H1 (cell line): ENCODE data around the gene TRMT2B. TPM values are rescaled to one million over a fixed set of nuclear protein-coding genes. Genes with fewer than 3 reads are reported as not detected.

Source experiments
- GTF2F1 ChIP-seq: IDR thresholded peaks from 2 replicates; pipeline ENCODE4 v1.6.1; 2012; ENCODE audit warnings: low read depth, low read length, improper control_type of control experiment, borderline replicate concordance
- RAD21 ChIP-seq, 2 experiments: IDR thresholded peaks in 1 of 2; conservative IDR thresholded peaks in 1 of 2; 2 replicates each; pipeline ENCODE4 v1.6.1; 2011; ENCODE audit warnings: low read depth in 2 of 2, low read length in 2 of 2, improper control_type of control experiment in 1 of 2, inconsistent platforms in 1 of 2, mild to moderate bottlenecking in 1 of 2, moderate library complexity in 1 of 2
- SIN3A ChIP-seq, 2 experiments: IDR thresholded peaks in 1 of 2; conservative IDR thresholded peaks in 1 of 2; 2 replicates each; pipeline ENCODE4 v1.6.1; 2011 to 2012; ENCODE audit warnings: low read length in 2 of 2, improper control_type of control experiment in 1 of 2, low read depth in 1 of 2, mild to moderate bottlenecking in 1 of 2
- SUZ12 ChIP-seq: fragments of 200-600 bp; sonication (generic); IDR thresholded peaks from 2 replicates; pipeline ENCODE4 v1.6.1; 2012; ENCODE audit warnings: mild to moderate bottlenecking, inconsistent platforms, low read length, moderate library complexity, mixed read lengths
- YY1 ChIP-seq: IDR thresholded peaks from 2 replicates; pipeline ENCODE4 v1.6.1; 2011; ENCODE audit warnings: low read depth, mild to moderate bottlenecking, low read length
- polyA plus RNA-seq, 7 experiments: library from polyadenylated mRNA; depleted of rRNA in 3 of 7; stranded (reverse) in 5 of 7; unstranded in 2 of 7; fragments of >200 nt in 5 of 7; fragments of 200-250 nt in 2 of 7; gene quantifications; 1 replicate in 5 of 7; 2 replicates in 1 of 7; 4 replicates in 1 of 7; pipeline versions ENCODE4 v1.2.1 to v1.2.3, GENCODE V29; 2011 to 2013; ENCODE audit warnings: missing spikeins in 2 of 7, mixed read lengths in 2 of 7
- total RNA-seq: library from RNA; stranded (reverse); fragmentation: NEBNext Ultra II Directional; extraction: Animal tissue kit (Norgen Biotek cat#: 25700); gene quantifications from 2 replicates; pipeline ENCODE4 v1.2.1, GENCODE V29; 2021
- TF ChIP-seq, protein P1 (sequence below), 3 experiments: IDR thresholded peaks; 1 replicate in 2 of 3; 2 replicates in 1 of 3; pipeline versions ENCODE4 v1.5.1 to v1.6.1; 2011; ENCODE audit warnings: low read length in 3 of 3, mild to moderate bottlenecking in 3 of 3, inconsistent platforms in 2 of 3, low read depth in 1 of 3, moderate library complexity in 1 of 3; ENCODE audit not compliant: insufficient read depth in 1 of 3; ENCODE audit errors: control extremely low read depth in 1 of 3

Gene TRMT2B
- total and polyA plus RNA-seq, 2 of the 8 experiments (the other 6 are each of a cell fraction or from before 2014, with no cell fraction given): 12.1 to 12.4 TPM

DNA sequence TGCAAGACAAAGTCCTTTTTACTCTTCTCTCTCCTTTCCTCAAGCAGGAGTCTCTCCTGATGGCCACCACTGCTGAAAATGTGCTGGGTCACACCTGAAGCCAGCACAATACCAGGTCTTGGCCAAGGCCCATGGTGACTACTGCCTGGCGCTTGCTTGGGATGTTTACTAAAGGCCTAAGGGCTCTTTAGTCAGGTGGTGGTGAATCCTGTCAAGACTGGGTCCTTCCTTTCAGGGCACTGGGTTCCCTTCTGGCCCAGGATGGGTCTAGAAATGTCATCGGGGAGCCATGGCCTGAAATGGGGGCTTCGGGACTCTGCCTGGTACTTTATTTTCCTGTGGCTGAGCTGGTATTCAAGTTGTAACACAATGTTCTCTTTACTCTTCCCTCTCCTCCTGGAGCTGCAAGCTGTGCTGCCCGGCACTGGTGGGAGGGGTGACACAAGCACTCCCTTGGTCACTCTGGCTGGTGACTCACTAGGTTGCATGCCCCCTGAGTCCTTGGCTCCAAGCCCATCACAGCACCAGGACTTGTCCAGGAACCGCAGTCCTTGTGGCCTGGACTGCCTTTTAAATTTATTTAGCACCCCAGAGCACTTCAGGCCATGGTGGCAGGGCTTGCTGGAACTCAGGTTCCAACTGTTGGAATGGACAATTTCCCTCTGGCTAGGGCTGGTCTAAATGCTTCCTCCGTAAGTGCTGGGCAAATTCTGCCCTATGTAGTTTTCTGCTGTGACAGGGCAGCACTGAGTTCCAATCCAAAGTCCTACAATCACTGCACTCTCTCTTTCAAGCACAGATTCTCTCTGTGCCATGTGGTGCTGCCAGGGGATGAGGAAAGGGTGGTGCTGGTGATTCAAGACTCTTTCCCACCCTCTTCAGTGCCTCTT, 71.1 kb downstream of the TRMT2B start (continued):
- TF ChIP-seq RAD21 (IDR thresholded peaks at IDR 0.05 in 1 of 2, conservative IDR thresholded peaks at IDR 0.05 in 1 of 2; ENCODE audit: low read depth in 2 of 2, low read length in 2 of 2) (no peak), GTF2F1 (no peak), YY1 (no peak), SIN3A (conservative IDR thresholded peaks at IDR 0.05 in 1 of 2, IDR thresholded peaks at IDR 0.05 in 1 of 2; ENCODE audit: low read depth in 1 of 2, low read length in 2 of 2) (no peak), SUZ12 (no peak)
- TF ChIP-seq, protein P1, sequence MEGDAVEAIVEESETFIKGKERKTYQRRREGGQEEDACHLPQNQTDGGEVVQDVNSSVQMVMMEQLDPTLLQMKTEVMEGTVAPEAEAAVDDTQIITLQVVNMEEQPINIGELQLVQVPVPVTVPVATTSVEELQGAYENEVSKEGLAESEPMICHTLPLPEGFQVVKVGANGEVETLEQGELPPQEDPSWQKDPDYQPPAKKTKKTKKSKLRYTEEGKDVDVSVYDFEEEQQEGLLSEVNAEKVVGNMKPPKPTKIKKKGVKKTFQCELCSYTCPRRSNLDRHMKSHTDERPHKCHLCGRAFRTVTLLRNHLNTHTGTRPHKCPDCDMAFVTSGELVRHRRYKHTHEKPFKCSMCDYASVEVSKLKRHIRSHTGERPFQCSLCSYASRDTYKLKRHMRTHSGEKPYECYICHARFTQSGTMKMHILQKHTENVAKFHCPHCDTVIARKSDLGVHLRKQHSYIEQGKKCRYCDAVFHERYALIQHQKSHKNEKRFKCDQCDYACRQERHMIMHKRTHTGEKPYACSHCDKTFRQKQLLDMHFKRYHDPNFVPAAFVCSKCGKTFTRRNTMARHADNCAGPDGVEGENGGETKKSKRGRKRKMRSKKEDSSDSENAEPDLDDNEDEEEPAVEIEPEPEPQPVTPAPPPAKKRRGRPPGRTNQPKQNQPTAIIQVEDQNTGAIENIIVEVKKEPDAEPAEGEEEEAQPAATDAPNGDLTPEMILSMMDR (IDR thresholded peaks at IDR 0.05; ENCODE audit: control extremely low read depth in 1 of 3, insufficient read depth in 1 of 3, low read depth in 1 of 3, low read length in 3 of 3): no peak
